ENCODE measurements around the gene OLFM1.

GRCh38 chr9:135106551-135107270 is 19.2 kb downstream of the OLFM1 start:
- TF ChIP-seq CTCF (IDR thresholded peaks at IDR 0.05) (no peak), POLR2A (IDR thresholded peaks at IDR 0.05) (no peak)

All from esophagus squamous epithelium (tissue), 4 donors.